Trophoblast cell (in vitro differentiated cells and primary cell): Measurements from ENCODE around the gene KRT74.

Experiments
- DNase-seq, 2 donors: peaks; one replicate each; pipeline ENCODE4 v3.0.0-alpha.2; 2016
- H2AFZ ChIP-seq: 2 replicates; pipeline ENCODE4 v1.6.1; 2013; ENCODE audit warnings: low read length, moderate library complexity, mild to moderate bottlenecking; ENCODE audit not compliant: insufficient read depth, poor library complexity
- H2AK5ac ChIP-seq: 2 replicates; pipeline ENCODE4 v1.6.1; 2013; ENCODE audit warnings: mild to moderate bottlenecking, low read length
- H2BK120ac ChIP-seq: 2 replicates; pipeline ENCODE4 v1.6.1; 2013; ENCODE audit warnings: low read length, mild to moderate bottlenecking, moderate library complexity; ENCODE audit not compliant: insufficient read depth, poor library complexity
- H2BK12ac ChIP-seq: 2 replicates; pipeline ENCODE4 v1.6.1; 2013; ENCODE audit warnings: mild to moderate bottlenecking, low read length, moderate library complexity
- H2BK5ac ChIP-seq: 2 replicates; pipeline ENCODE4 v1.6.1; 2013; ENCODE audit warnings: low read length, low read depth, moderate library complexity, mild to moderate bottlenecking; ENCODE audit not compliant: poor library complexity
- H3K14ac ChIP-seq: 2 replicates; pipeline ENCODE4 v1.6.1; 2013; ENCODE audit warnings: mild to moderate bottlenecking, low read length
- H3K18ac ChIP-seq: 2 replicates; pipeline ENCODE4 v1.6.1; 2013; ENCODE audit warnings: mild to moderate bottlenecking, low read length
- H3K23ac ChIP-seq: 2 replicates; pipeline ENCODE4 v1.6.1; 2013; ENCODE audit warnings: low read length
- H3K27ac ChIP-seq: 2 replicates; pipeline ENCODE4 v1.5.1; 2013; ENCODE audit warnings: low read depth, mild to moderate bottlenecking, inconsistent platforms, low read length, moderate library complexity
- H3K27me3 ChIP-seq: 2 replicates; pipeline ENCODE4 v1.6.1; 2013; ENCODE audit warnings: inconsistent platforms, mild to moderate bottlenecking, low read length, moderate library complexity; ENCODE audit not compliant: insufficient read depth
- H3K36me3 ChIP-seq, 2 experiments: 1 replicate in 1 of 2; 2 replicates in 1 of 2; pipeline ENCODE4 v1.6.1; 2013; ENCODE audit warnings: low read length in 2 of 2, mild to moderate bottlenecking in 2 of 2, moderate library complexity in 1 of 2; ENCODE audit not compliant: insufficient read depth in 2 of 2, control insufficient read depth in 1 of 2
- H3K4ac ChIP-seq: 2 replicates; pipeline ENCODE4 v1.6.1; 2013; ENCODE audit warnings: low read depth, mild to moderate bottlenecking, low read length, moderate library complexity
- H3K4me1 ChIP-seq, 2 experiments: 1 replicate in 1 of 2; 2 replicates in 1 of 2; pipeline ENCODE4 v1.6.1; 2013; ENCODE audit warnings: low read length in 2 of 2, mild to moderate bottlenecking in 2 of 2, moderate library complexity in 1 of 2; ENCODE audit not compliant: insufficient read depth in 2 of 2, control insufficient read depth in 1 of 2
- H3K4me2 ChIP-seq: 2 replicates; pipeline ENCODE4 v1.6.1; 2013; ENCODE audit warnings: inconsistent platforms, mild to moderate bottlenecking, low read length, moderate library complexity
- H3K4me3 ChIP-seq: 2 replicates; pipeline ENCODE4 v1.5.1; 2013; ENCODE audit warnings: mild to moderate bottlenecking, low read depth, low read length, inconsistent platforms
- H3K79me1 ChIP-seq: one replicate; pipeline ENCODE4 v1.6.1; 2013; ENCODE audit warnings: low read length
- H3K79me2 ChIP-seq: 2 replicates; pipeline ENCODE4 v1.6.1; 2013; ENCODE audit warnings: low read length, mild to moderate bottlenecking; ENCODE audit not compliant: control insufficient read depth, insufficient read depth, poor library complexity
- H3K9ac ChIP-seq: 2 replicates; pipeline ENCODE4 v1.6.1; 2013; ENCODE audit warnings: mild to moderate bottlenecking, low read length
- H3K9me3 ChIP-seq: 2 replicates; pipeline ENCODE4 v1.6.1; 2013; ENCODE audit warnings: low read depth, mild to moderate bottlenecking, control low read depth, inconsistent platforms, low read length; ENCODE audit not compliant: insufficient read depth
- H4K12ac ChIP-seq: 2 replicates; pipeline ENCODE4 v1.6.1; 2013; ENCODE audit warnings: low read depth, mild to moderate bottlenecking, low read length, moderate library complexity
- H4K8ac ChIP-seq: 2 replicates; pipeline ENCODE4 v1.6.1; 2013; ENCODE audit warnings: low read depth, mild to moderate bottlenecking, low read length, moderate library complexity
- H4K91ac ChIP-seq: one replicate; pipeline ENCODE4 v1.6.1; 2013; ENCODE audit warnings: low read depth, mild to moderate bottlenecking, low read length, moderate library complexity
- WGBS: extraction: QIAGEN DNeasy Blood & Tissue Kit; methylation state at CpG from one replicate; pipeline ENCODE4 v1.1.7; 2013; ENCODE audit warnings: missing lambda C conversion rate; ENCODE audit not compliant: insufficient read length, insufficient coverage; ENCODE audit errors: extremely low coverage; 5-methylcytosine and 5-hydroxymethylcytosine counted together

The KRT74 gene

GRCh38 chr12:52608826-52609630 lies 35.4 kb upstream of the KRT74 start:
- H2AFZ ChIP-seq: no peak overlapping the region
- no peaks in the 10 kb centered on the region for H3K4me1 ChIP-seq
- H4K91ac ChIP-seq: no peak overlapping the region
- no peak overlapping the region for H2AK5ac ChIP-seq
- H2BK120ac ChIP-seq: no peak overlapping the region
- H2BK12ac ChIP-seq: no peak overlapping the region
- H3K9ac ChIP-seq: no peak overlapping the region
- no peak overlapping the region for H3K4me2 ChIP-seq
- H3K9me3 ChIP-seq: peaks cover 6% of the 10 kb centered on the region
- H3K27me3 ChIP-seq: no peaks in the 10 kb centered on the region
- H3K79me2 ChIP-seq: no peaks in the 10 kb centered on the region
- H3K18ac ChIP-seq: no peak overlapping the region
- no peaks in the 10 kb centered on the region for H3K79me1 ChIP-seq
- H2BK5ac ChIP-seq: no peak overlapping the region
- WGBS: no CpG with 5 or more reads among the region's 8 CpGs
- no peak overlapping the region for H3K27ac ChIP-seq
- H3K4ac ChIP-seq: no peak overlapping the region
- H3K4me3 ChIP-seq: no peak overlapping the region
- DNase-seq: no peak
- H3K23ac ChIP-seq: no peak overlapping the region
- no peak overlapping the region for H3K14ac ChIP-seq
- H3K36me3 ChIP-seq: no peaks in the 10 kb centered on the region
- no peak overlapping the region for H4K8ac ChIP-seq
- H4K12ac ChIP-seq: no peak overlapping the region

GRCh38 chr12:52608161-52608560 lies 34.5 kb upstream of the KRT74 start:
- no peak overlapping the region for H4K91ac ChIP-seq

GRCh38 chr12:52607314-52607713 lies 33.7 kb upstream of the KRT74 start:
- Histone ChIP-seq H4K91ac (no peak overlapping the region), H4K12ac (no peak overlapping the region), H4K8ac (no peak overlapping the region), H3K36me3 (no peaks in the 10 kb centered on the region), H3K4me3 (no peak overlapping the region), H2BK12ac (no peak overlapping the region), H2AK5ac (no peak overlapping the region), H3K79me2 (no peaks in the 10 kb centered on the region), H3K23ac (no peak overlapping the region), H2BK5ac (no peak overlapping the region), H2AFZ (no peak overlapping the region), H3K4me1 (no peaks in the 10 kb centered on the region), H3K79me1 (no peaks in the 10 kb centered on the region), H3K27ac (no peak overlapping the region), H3K4me2 (no peak overlapping the region), H3K9ac (no peak overlapping the region), H3K14ac (no peak overlapping the region), H2BK120ac (no peak overlapping the region), H3K27me3 (no peaks in the 10 kb centered on the region), H3K4ac (no peak overlapping the region), H3K9me3 (peaks cover 3% of the 10 kb centered on the region), H3K18ac (no peak overlapping the region)
- no peak for DNase-seq
- WGBS: no CpG with 5 or more reads among the region's 1 CpG

More at GRCh38 chr12:52608161-52608560, 34.5 kb upstream of the KRT74 start:
- no peak overlapping the region for H2BK12ac ChIP-seq
- no peak overlapping the region for H3K14ac ChIP-seq
- peaks cover 3% of the 10 kb centered on the region for H3K9me3 ChIP-seq
- no peak overlapping the region for H4K8ac ChIP-seq
- H2AFZ ChIP-seq: no peak overlapping the region
- no peaks in the 10 kb centered on the region for H3K27me3 ChIP-seq
- no peak overlapping the region for H3K23ac ChIP-seq
- no peaks in the 10 kb centered on the region for H3K79me2 ChIP-seq
- no peak overlapping the region for H3K18ac ChIP-seq
- no peaks in the 10 kb centered on the region for H3K79me1 ChIP-seq
- H3K4me2 ChIP-seq: no peak overlapping the region
- H3K9ac ChIP-seq: no peak overlapping the region
- H4K12ac ChIP-seq: no peak overlapping the region
- H3K4me3 ChIP-seq: no peak overlapping the region
- H3K4ac ChIP-seq: no peak overlapping the region
- WGBS: no CpG with 5 or more reads among the region's 6 CpGs
- H2AK5ac ChIP-seq: no peak overlapping the region
- no peaks in the 10 kb centered on the region for H3K4me1 ChIP-seq
- no peak overlapping the region for H3K27ac ChIP-seq
- H2BK5ac ChIP-seq: no peak overlapping the region
- no peak for DNase-seq
- H2BK120ac ChIP-seq: no peak overlapping the region
- no peaks in the 10 kb centered on the region for H3K36me3 ChIP-seq

DNA sequence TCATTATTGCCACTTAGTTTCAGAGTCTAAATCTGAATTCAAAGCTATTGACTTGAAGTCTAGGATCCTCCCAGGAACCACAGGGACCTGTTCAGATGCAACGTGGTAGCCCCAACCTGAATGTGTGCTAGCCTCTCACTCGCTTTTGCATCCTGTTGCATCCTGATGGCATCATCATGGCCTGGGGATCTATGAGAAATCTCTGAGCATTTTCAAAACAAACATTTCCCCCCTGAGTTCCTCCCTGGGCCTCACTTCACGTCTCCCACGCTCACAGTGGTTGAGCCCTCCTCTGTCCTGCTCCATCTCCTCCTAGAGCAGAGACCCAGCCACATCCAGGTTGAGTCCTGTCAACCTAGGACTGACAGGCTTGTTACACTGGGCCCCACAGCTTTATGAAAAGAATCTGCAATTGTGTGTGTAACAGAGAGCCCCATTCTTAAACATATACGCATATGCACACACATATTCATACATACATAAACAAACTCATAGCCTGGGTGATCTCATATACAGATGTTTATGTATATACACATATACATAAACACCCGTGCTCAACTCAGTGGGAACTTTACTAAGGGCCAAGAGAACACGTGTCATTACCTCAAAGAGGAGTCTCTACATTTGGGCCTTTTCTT lies 33.1 kb upstream of the KRT74 start:
- Histone ChIP-seq H3K4me2 (no peak overlapping the region), H3K23ac (no peak overlapping the region), H3K79me2 (no peaks in the 10 kb centered on the region), H4K91ac (no peak overlapping the region), H2BK120ac (no peak overlapping the region), H3K4ac (no peak overlapping the region), H3K27me3 (no peaks in the 10 kb centered on the region), H3K27ac (no peak overlapping the region), H2AK5ac (no peak overlapping the region), H3K79me1 (no peaks in the 10 kb centered on the region), H3K4me1 (no peaks in the 10 kb centered on the region), H3K9me3 (peaks cover 3% of the 10 kb centered on the region), H2BK5ac (no peak overlapping the region), H3K4me3 (no peak overlapping the region), H4K8ac (no peak overlapping the region), H3K14ac (no peak overlapping the region), H2BK12ac (no peak overlapping the region), H3K9ac (no peak overlapping the region), H3K36me3 (no peaks in the 10 kb centered on the region), H4K12ac (no peak overlapping the region), H2AFZ (no peak overlapping the region), H3K18ac (no peak overlapping the region)
- DNase-seq: no peak
- no CpG with 5 or more reads among the region's 7 CpGs for WGBS
